EL (cell line): Measurements from ENCODE around the gene ZBTB32.
"Not testable (repeated sequence)": the region's sequence is repeated elsewhere in the genome, so short reads cannot be mapped to it uniquely, and the experiment has no call there.

Experiments used
- DNase-seq: peaks from one replicate; pipeline ENCODE4 v3.0.0-alpha.2; 2016

The ZBTB32 gene, protein sequence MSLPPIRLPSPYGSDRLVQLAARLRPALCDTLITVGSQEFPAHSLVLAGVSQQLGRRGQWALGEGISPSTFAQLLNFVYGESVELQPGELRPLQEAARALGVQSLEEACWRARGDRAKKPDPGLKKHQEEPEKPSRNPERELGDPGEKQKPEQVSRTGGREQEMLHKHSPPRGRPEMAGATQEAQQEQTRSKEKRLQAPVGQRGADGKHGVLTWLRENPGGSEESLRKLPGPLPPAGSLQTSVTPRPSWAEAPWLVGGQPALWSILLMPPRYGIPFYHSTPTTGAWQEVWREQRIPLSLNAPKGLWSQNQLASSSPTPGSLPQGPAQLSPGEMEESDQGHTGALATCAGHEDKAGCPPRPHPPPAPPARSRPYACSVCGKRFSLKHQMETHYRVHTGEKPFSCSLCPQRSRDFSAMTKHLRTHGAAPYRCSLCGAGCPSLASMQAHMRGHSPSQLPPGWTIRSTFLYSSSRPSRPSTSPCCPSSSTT

DNA sequence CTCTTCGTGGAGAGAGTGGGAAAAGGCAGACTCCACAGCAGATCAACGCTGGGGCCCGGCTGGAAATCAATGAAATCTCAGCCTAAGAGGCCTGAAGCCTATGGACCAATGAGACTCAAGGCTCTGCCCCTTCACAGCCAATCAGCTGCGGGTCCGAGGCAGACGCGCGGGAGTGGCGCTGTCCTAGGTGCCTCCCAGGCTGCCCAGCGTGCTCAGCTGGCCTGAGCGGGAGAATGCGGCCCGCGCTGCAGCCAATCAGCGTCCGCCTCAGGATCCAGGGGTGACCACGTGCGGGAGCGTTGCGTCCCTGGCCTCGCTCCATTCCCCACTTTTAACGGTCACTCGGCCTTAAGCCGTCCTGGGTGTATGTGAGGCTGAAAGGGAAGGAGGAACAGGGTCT lies at the start of gene ZBTB32:
Gene ZBTB32 (plus strand): TSS at position 341 of the 400 bp plus-strand sequence. CDS start 10,069 bp downstream, outside the sequence.
- peak; percentile 26 for DNase-seq

DNA sequence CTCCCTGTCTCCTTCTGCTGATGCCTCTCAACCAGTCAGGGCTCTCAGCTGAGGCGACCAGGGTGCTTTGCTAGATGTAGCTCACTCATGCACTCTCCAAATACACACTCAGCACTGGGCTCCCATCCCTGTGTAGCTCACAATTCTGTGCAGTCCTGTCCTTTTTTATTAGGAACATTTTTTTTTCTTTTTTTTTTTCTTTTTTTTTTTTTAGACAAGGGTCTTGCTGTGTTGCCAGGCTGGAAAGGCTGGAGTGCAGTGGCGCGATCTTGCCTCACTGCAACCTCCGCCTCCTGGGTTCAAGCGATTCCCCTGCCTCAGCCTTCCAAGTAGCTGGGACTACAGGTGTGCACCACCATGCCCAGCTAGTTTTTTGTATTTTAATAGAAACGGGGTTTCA lies 49.5 kb upstream of the ZBTB32 start:
- not testable (repeated sequence) for DNase-seq

DNA sequence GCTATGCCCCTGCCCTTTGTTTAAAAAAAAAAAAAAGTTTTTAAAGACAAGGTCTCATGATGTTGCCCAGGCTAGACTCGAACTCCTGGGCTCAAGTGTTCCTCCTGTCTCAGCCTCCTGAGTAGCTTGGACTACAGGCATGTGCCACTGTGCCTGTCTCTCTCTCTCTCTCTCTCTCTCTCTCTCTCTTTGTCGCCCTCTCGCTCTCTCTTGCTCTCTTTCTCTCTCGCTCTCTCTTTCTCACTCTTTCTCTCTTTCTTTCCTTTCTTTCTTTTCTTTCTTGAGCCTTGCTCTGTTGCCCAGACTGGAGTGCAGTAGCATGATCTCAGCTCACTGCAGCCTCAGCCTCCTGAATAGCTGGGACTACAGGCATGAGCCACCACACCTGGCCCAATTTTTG lies 48.8 kb upstream of the ZBTB32 start:
- no peak for DNase-seq

DNA sequence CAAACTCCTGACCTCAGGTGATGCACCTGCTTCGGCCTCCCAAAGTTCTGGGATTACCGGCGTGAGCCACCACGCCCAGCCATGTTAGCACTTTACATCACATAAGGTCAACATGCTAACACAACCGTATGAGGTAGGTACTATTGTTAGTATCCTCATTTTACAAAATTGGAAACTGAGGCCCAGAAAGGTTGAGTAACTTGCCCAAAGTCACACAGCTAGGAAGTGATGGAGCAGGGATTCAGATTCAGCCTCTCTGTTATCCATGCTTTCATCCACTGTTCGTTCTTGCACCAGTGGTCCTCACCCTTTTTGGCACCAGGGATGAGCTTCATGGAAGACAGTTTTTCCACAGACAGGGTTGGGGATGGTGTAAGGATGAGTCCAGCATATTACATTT lies 47.7 kb upstream of the ZBTB32 start:
- no peak for DNase-seq

DNA sequence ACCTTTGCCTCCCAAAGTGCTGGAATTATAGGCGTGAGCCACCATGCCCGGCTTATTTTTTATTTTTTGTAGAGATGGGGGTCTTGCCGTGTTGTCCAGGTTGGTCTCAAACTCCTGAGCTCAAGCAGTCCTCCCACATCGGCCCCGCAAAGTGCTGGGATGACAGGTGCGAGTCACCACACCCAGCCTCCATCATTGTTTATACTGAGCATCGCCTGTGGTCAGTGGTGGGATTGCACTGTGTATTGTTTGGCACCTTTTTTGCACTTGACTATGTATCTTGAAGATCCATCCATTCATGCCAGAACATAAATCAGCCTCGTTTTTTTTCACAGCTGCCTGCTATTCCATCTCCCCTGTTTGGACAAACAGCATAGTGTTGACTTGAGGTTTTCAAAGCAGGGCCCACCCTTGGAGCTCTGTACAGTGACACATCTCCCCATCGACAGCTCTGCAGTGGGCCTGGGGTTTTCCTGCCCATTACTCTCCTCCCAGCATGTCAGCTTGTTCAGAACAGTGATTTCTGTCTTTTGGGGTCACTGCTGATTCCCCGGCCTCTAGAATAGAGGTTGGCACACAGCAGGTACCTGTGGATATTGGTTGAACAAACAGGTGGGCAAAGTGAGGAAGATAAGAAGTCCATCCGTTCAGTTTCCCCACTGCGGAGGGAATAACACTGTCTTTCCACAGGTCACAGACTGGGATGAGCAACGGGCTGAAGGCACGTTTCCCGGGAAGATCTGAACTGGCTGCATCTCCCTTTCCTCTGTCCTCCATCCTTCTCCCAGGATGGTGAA lies 46.3 kb upstream of the ZBTB32 start:
- DNase-seq: no peak

DNA sequence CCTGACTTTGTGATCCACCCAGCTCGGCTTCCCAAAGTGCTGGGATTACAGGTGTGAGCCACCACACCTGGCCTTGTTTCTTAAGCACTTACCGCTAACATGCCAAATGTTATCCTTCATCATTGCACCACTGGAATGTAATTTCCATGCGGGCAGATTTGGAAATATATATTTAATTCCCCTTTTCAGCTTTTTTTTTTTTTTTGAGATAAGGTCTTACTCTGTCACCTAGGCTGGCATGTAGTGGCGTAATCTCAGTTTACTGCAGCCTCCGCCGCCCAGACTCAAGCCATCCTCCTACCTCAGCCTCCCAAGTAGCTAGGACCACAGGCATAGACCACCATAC lies 42.4 kb upstream of the ZBTB32 start:
- DNase-seq: no peak

DNA sequence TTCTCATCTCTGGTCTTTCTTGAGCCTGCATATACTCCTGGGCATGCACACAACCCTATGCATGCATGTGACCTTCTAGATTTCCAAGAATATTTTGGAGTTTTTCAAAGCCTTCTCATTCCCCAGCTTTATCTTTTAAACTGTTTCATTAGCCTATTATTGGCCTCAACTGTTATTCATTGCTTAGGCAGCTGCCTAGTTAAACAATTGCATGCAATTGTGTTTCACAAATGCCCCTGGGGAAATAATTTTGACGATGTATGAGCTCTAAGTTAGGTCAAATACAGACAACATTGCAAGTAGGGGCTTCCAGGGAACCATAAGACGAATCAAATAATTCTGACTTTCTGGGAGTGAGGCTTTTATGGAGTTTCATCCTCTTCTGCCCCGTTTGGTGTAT lies 40.4 kb upstream of the ZBTB32 start:
- DNase-seq: no peak

DNA sequence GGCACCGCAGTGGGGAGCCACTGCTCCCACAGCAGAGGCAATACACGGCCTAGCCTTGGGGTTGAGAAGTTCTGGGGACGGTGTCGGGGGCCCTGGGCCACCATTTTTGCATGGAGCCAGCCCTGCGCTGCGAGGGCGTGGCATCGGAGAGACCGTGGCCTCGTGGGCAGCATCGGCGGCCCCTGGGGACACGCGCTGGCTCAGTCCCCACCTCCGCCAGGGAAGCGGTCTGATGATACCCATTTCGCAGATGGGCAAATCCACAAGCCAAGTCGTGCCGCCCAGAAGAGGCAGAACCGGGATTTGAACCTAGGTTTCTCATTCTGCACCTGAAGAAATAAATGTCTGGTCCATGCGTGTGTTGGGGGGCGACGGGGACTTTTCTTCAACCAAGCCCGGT lies 39.2 kb upstream of the ZBTB32 start:
- DNase-seq: no peak

DNA sequence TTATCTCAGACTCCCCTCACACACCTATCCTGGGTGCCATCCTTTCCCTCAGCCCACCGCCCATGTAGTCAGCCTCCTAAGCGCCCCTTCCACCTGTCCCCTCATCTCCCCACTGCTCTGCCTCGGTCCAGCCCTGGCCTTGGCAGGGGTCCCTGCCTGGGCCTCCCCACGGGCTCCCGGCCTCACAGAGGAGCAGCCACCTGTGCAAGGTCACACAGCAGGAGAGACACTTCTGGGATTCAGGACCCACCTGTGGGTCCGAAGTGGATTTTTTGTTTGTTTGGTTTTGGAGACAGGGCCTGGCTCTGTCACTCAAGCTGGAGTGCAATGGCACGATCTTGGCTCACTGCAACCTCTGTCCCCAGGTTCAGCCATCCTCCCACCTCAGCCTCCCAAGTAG lies 38.8 kb upstream of the ZBTB32 start:
- no peak for DNase-seq

DNA sequence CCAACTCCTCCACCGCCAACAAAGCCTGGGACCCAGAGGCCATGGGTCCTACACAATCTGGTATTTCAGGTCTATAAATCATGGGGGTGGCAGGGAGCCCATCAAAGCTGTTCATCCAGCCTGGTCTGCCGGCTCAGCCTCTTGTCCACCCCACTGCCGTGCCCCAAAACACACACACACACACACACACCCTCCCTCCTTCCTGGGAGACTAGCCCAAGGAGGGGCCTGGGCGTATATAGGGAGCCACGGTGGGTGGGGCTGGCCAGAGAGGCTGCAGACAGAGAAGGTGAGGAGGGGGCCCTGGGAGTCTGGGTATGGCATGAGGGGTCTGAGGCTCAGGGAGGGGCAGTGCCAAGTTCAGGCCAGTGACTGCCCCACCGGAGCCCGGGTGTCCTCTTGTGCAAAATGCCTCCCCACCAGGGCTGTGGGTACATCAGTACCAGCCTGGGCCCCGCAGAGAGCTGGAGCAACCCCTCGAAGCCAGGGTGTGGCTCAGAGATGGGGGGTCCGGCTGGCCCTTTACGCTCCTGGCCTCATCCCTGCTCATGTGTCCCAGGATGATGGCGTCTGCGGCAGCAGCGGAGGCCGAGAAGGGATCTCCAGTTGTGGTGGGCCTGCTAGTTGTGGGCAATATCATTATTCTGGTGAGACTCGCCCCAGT lies 38.0 kb upstream of the ZBTB32 start, which contains the start of gene UPK1A:
Gene UPK1A (plus strand): TSS at position 267 of the 663 bp plus-strand sequence. CDS start 296 bp downstream, at position 563.
- DNase-seq: no peak

DNA sequence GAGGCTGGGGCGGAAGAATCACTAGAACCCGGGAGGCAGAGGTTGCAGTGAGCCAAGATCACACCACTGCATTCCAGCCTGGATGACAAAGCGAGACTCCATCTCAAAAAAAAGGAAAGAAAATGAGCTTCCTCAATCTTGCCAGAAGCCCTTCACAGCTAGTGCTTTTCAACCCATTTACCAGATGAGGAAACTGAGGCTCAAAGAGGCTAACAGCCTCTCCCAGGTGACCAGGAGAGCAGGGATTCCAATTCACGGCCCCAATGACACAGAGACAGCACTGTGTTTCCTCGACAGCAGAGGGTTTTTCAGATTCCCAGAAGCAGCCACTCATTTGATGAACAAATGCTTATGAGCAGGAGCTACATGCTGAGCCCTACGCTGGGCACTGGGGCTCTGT lies 34.8 kb upstream of the ZBTB32 start:
- no peak for DNase-seq

DNA sequence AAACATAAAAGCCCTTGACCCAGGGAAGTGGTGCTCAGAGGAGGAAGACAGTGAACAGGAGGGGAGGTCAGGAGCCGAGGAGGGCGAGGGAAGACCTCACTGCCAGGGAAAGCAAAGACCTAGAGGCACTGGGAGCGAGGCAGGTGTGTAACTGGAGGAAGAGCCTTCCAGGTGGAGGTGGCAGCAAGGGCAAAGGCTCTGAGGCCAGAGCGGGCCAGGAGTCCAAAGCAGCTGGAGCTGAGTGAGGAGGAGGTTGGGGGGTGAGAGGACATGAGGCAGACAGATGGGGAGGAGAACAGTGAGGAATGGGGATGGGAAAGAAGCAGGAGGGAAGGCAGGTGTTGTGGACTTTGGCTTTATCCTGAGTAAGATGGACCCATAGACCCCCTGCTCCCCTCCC lies 34.4 kb upstream of the ZBTB32 start:
- no peak for DNase-seq

DNA sequence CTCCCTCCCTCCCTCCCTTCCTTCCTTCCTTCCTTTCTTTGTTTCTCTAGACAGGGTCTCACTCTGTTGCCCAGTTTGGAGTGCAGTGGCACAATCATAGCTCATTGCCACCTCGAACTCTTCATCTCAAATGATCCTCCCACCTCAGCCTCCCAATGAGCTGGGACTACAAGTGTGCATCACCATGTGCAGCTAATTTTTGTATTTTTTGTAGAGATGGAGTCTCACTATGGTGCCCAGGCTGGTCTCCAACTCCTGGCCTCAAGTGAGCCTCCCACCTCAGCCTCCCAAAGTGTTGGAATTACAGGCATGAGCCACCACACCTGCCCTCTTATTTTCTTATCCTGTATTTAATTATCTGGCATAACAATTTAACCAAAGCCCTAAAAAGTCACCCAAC lies 33.7 kb upstream of the ZBTB32 start:
- DNase-seq: no peak

DNA sequence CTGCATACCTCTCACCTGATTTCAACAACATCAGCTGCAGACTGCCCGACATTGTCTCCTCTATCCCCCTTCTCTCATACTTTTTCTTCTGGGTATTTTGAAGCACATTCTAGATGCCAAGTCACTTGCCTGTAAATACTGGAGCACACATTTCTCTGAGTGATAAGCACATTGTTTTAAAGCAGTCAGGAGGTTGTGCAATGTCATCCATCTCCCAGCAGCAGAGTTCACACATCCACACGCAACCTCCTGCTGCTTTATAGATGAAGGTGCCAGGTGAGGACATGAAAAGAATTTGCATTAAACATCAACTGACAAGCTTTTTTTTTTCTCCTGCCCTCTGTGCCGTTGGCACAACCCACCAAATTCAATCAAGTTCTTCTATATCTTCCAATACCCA lies 32.5 kb upstream of the ZBTB32 start:
- DNase-seq: no peak

DNA sequence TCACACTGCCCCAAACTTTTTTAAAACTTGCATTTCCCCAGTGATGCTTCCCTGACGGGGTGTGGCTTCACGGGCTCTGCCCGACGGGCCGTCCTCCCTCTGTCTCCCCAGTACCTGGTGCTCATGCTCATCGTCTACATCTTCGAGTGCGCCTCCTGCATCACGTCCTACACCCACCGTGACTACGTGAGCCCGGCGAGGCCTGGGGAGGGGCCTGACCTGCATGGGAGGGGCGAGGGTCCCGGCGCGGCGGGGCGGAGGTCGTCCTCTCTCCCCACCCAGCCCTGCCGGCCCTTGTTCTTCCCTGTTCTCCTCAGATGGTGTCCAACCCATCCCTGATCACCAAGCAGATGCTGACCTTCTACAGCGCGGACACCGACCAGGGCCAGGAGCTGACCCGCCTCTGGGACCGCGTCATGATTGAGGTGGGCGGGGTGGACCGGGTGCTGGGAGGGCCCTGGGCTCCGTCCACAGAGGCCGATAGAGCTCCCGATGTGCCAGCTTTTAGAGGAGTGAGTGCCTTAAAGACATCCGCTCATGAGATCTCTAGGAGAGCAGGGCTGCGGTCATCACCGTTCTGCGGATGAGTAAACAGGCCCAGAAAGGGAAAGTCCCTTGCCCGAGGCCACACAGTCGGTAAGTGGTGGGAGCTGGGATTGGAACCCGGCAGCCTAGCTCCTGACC lies 31.1 kb upstream of the ZBTB32 start:
- DNase-seq: peak; percentile 87

DNA sequence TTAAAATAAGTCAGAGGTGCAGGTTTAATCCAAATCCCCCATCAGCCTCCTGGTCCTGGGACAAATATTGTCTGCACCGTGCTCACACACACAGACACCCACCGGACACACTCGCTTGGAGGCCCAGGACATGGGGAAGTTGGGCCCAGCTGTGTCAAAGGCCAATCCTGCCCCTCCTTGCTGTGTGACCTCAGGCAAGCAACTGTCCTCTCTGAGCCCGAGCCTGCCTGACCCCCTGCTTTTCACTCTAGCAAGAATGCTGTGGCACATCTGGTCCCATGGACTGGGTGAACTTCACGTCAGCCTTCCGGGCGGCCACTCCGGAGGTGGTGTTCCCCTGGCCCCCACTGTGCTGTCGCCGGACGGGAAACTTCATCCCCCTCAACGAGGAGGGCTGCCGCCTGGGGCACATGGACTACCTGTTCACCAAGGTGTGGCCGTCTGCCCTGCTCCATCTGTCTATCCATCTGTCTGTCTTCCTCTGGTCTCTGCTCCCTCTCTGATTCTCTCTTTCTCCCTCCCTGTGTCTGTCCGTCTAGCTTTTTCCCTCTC lies 28.7 kb upstream of the ZBTB32 start:
- DNase-seq: no peak

DNA sequence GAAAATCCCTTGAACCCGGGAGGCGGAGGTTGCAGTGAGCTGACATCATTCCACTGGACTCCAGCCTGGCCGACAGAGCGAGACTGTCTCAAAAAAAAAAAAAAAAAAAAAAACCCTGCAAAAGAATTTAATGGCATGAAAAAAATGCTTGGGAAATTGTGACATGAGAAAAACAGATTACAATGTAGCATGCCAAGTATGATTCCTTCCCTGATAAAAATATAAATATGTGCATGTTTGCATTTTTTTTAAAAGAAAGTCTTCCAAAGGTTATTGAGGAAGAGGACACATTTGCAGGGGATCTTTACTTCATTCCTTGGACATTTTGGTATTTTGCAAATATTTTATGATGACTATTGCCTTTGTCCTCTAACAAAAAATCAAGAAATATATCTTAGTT lies 14.5 kb upstream of the ZBTB32 start:
- DNase-seq: peak; percentile 25

DNA sequence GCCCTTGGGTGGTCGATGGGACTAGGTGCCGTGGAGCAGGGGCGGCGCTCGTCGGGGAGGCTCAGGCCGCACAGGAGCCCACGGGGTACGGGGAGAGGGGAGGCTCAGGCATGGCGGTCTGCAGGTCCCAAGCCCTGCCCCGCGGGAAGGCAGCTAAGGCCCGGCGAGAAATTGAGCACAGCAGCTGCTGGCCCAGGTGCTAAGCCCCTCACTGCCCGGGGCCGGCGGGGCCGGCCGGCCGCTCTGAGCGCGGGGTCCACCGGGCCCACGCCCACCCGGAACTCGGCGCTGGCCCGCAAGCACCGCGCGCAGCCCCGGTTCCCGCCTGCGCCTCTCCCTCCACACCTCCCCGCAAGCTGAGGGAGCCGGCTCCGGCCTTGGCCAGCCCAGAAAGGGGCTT lies 13.3 kb upstream of the ZBTB32 start:
- not testable (repeated sequence) for DNase-seq

DNA sequence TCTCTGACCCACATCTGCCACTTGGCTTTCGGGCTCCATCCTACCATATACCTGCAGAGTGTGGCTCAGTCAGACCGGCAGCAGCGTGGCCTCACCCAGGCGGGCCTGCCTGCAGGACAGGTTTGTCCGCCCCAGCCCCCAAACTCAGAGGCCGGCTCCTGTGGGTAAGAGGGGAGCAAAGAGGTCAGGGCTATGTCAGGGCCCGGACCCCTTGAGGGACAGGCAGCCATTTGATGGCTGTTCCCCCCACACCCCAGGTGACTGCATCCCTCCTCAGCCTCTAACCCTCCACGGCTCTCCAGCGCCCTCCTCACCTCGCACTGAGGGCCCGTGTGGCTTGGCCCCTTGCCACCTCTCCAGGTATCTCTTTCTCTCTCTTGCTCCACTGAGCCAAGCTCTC lies 12.3 kb upstream of the ZBTB32 start:
- no peak for DNase-seq

DNA sequence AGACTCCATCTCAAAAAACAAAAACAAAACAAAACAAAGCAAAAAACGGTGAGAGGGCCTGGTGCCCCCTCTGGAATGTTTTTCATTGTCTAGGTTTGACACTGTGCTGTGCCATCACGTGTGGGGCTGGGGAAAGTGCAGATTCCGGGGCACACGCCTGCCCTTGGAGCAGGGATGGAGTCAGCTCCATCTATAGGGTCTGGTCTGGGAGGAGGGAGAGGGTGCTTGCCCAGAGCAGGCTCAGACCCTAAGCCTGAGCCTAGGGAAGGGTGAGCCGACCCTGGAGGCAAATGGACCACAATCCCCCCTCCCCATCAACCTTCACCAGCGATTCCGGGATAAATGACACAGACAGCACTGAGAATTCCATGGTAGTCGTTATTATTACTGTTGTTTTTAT lies 10.9 kb upstream of the ZBTB32 start:
- no peak for DNase-seq

DNA sequence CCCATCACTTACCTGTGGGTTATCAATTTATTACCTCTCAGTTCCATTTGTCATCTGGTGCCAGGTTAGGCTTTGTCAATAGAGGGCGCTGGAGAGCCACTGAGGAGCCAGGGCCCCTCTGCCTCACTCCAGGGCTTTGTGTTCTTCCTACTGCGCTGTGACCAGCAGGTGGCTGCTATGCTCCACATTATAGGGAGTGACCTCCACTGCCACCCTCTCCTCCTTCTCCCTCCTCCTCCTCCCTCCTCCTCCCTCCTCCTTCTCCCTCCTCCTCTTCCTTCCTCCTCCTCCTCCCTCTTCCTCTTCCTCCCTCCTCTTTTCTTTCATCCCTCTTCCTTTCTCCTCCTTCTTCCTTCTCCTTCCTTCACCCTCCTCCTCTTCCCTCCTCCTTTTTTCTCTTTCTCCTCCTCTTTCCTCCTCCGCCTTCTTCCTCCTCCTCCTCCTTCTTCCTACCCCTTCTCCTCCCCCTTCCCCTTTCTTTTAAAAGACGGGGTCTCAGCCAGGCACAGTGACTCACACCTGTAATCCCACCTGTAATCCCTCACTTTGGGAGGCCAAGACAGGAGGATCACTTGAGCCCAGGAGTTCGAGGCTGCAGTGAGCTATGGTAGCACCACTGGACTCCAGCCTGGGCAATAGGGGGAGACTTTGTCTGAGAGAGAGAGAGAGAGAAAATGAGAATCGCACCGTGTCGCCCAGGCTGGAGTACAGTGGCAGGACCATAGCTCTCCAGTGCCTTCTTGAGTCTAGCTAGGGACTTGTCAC lies 10.3 kb upstream of the ZBTB32 start:
- peak; percentile 83 for DNase-seq

DNA sequence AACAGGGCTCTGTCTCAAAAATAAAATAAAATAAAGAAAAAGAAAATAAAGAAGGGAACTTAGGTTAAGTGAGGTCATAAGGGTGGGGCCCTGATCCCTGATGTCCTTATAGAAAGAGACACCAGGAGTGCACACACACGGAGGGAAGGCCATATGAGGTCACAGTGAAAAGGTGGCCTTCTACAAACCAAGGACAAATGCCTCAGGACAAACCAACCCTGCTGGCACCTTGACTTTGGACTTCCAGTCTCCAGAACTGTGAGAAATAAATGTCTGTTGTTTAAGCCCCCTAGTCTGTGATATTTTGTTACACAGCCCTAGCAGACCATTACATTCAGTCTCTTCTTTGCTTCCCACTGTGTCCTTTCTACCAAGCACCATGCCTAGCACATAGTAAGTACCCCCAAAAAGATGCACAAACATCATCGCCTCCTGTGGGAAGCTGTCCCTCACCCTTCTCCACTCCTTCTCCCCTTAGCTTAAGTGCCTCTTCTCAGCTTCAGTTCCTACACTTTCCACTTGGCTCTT lies 8.4 kb upstream of the ZBTB32 start:
- no peak for DNase-seq
